ENCODE measurements around the gene IGLL1. TPM values are rescaled to one million over a fixed set of nuclear protein-coding genes. Genes with fewer than 3 reads are reported as not detected.
"Not testable (repeated sequence)": the region's sequence is repeated elsewhere in the genome, so short reads cannot be mapped to it uniquely, and the experiment has no call there.

IGLL1 gene
- total RNA-seq, 1 experiment from 2014 or later: not detected

GRCh38 chr22:23536821-23537345, 43.2 kb downstream of the IGLL1 start:
- Mint-ChIP-seq H3K36me3 (ENCODE audit: insufficient read depth, unreplicated experiment) (no peaks in the 10 kb centered on the region), H3K4me3 (ENCODE audit: unreplicated experiment) (no peak overlapping the region), H3K4me1 (ENCODE audit: insufficient read depth, unreplicated experiment) (peaks cover 7% of the 10 kb centered on the region), H3K27me3 (ENCODE audit: insufficient read depth, unreplicated experiment) (peaks cover 18% of the 10 kb centered on the region), H3K9me3 (ENCODE audit: unreplicated experiment) (no peaks in the 10 kb centered on the region), H3K27ac (ENCODE audit: low read depth, unreplicated experiment) (no peak overlapping the region)
- ChIA-PET POLR2A (no interaction called here), CTCF (no interaction called here)
- intact Hi-C loops (cut with micrococcal nuclease): loop anchor here (5.0 kb wide), 1 partner anchor 135 kb away; no protein-coding TSS in a partner anchor
- no peak for TF ChIP-seq CTCF (IDR thresholded peaks at IDR 0.05; ENCODE audit: unreplicated experiment)
- BruUV-seq (replicated peaks): no TSS peak
- DNase-seq (ENCODE audit: unreplicated experiment): no peak

GRCh38 chr22:23535790-23536661, 44.1 kb downstream of the IGLL1 start:
- DNase-seq (ENCODE audit: unreplicated experiment); H3K9me3 Mint-ChIP-seq (ENCODE audit: unreplicated experiment); H3K4me1 Mint-ChIP-seq (ENCODE audit: insufficient read depth, unreplicated experiment); H3K27ac Mint-ChIP-seq (ENCODE audit: low read depth, unreplicated experiment); POLR2A ChIA-PET; BruUV-seq (replicated peaks); H3K36me3 Mint-ChIP-seq (ENCODE audit: insufficient read depth, unreplicated experiment); H3K4me3 Mint-ChIP-seq (ENCODE audit: unreplicated experiment); CTCF ChIA-PET: not testable (repeated sequence)
- H3K27me3 Mint-ChIP-seq (ENCODE audit: insufficient read depth, unreplicated experiment): peaks cover 26% of the 10 kb centered on the region
- intact Hi-C loops (cut with micrococcal nuclease): loop anchor here (5.0 kb wide), 1 partner anchor 134 kb away; no protein-coding TSS in a partner anchor

GRCh38 chr22:23534851-23535717, 45.0 kb downstream of the IGLL1 start:
- peaks cover 26% of the 10 kb centered on the region for H3K27me3 Mint-ChIP-seq (ENCODE audit: insufficient read depth, unreplicated experiment)
- DNase-seq (ENCODE audit: unreplicated experiment): no peak
- H3K4me3 Mint-ChIP-seq (ENCODE audit: unreplicated experiment): no peak overlapping the region
- no TSS peak for BruUV-seq (replicated peaks)
- POLR2A ChIA-PET: no interaction called here
- H3K27ac Mint-ChIP-seq (ENCODE audit: low read depth, unreplicated experiment): no peak overlapping the region
- H3K9me3 Mint-ChIP-seq (ENCODE audit: unreplicated experiment): no peaks in the 10 kb centered on the region
- peaks cover 7% of the 10 kb centered on the region for H3K4me1 Mint-ChIP-seq (ENCODE audit: insufficient read depth, unreplicated experiment)
- TF ChIP-seq CTCF (IDR thresholded peaks at IDR 0.05; ENCODE audit: unreplicated experiment): no peak
- CTCF ChIA-PET: no interaction called here
- intact Hi-C loops (cut with micrococcal nuclease): loop anchor here (5.0 kb wide), 1 partner anchor 133 kb away; no protein-coding TSS in a partner anchor
- no peaks in the 10 kb centered on the region for H3K36me3 Mint-ChIP-seq (ENCODE audit: insufficient read depth, unreplicated experiment)

GRCh38 chr22:23534201-23534850, 45.8 kb downstream of the IGLL1 start:
- CTCF ChIA-PET: interaction anchor here (0.6 to 1.0 kb wide), 2 partner anchors 15 to 73 kb away, joined by 3 read pairs; no protein-coding TSS in a partner anchor
- BruUV-seq (replicated peaks): no TSS peak
- DNase-seq (ENCODE audit: unreplicated experiment): no peak
- no peak for TF ChIP-seq CTCF (IDR thresholded peaks at IDR 0.05; ENCODE audit: unreplicated experiment)
- H3K36me3 Mint-ChIP-seq (ENCODE audit: insufficient read depth, unreplicated experiment): no peaks in the 10 kb centered on the region
- no peak overlapping the region for H3K27ac Mint-ChIP-seq (ENCODE audit: low read depth, unreplicated experiment)
- H3K9me3 Mint-ChIP-seq (ENCODE audit: unreplicated experiment): no peaks in the 10 kb centered on the region
- POLR2A ChIA-PET: no interaction called here
- intact Hi-C loops (cut with micrococcal nuclease): no loop called here
- peaks cover 5% of the 10 kb centered on the region for H3K4me1 Mint-ChIP-seq (ENCODE audit: insufficient read depth, unreplicated experiment)
- no peak overlapping the region for H3K4me3 Mint-ChIP-seq (ENCODE audit: unreplicated experiment)
- H3K27me3 Mint-ChIP-seq (ENCODE audit: insufficient read depth, unreplicated experiment): peaks cover 26% of the 10 kb centered on the region

All from MCF 10A (cell line).